MM.1S (cell line): ENCODE measurements around the gene PMVK.

Experiments used
- DNase-seq: peaks from one replicate; pipeline ENCODE4 v3.0.0-alpha.2; 2015
- H2AFZ ChIP-seq: fragments of 300-600 bp; sonication (generic); 2 replicates; pipeline ENCODE4 v1.6.0; 2016; ENCODE audit warnings: antibody characterized with exemption, low read length
- H3F3A ChIP-seq: fragments of 300-600 bp; sonication (generic); 2 replicates; pipeline ENCODE4 v1.6.1; 2016; ENCODE audit warnings: mild to moderate bottlenecking, antibody characterized with exemption, low read length, moderate library complexity, mixed read lengths; ENCODE audit not compliant: insufficient read depth
- H3K27ac ChIP-seq: fragments of 300-600 bp; sonication (generic); 2 replicates; pipeline ENCODE4 v1.5.1; 2016; ENCODE audit warnings: mild to moderate bottlenecking, low read length
- H3K27me3 ChIP-seq: fragments of 300-600 bp; sonication (generic); replicated peaks from 2 replicates; pipeline ENCODE4 v1.6.0; 2016; ENCODE audit warnings: low read length; ENCODE audit not compliant: insufficient read depth
- H3K36me3 ChIP-seq: fragments of 300-600 bp; sonication (generic); replicated peaks from 2 replicates; pipeline ENCODE4 v1.6.1; 2016; ENCODE audit warnings: mild to moderate bottlenecking, low read length, mixed read lengths; ENCODE audit not compliant: insufficient read depth
- H3K4me1 ChIP-seq: fragments of 300-600 bp; sonication (generic); 2 replicates; pipeline ENCODE4 v1.6.1; 2016; ENCODE audit warnings: low read length, mixed read lengths
- H3K4me2 ChIP-seq: fragments of 300-600 bp; sonication (generic); 2 replicates; pipeline ENCODE4 v1.6.0; 2016; ENCODE audit warnings: low read depth, low read length
- H3K4me3 ChIP-seq: fragments of 300-600 bp; sonication (generic); 2 replicates; pipeline ENCODE4 v1.5.1; 2016; ENCODE audit warnings: low read length, mixed read lengths
- H3K79me2 ChIP-seq: fragments of 300-600 bp; sonication (generic); 2 replicates; pipeline ENCODE4 v1.6.1; 2016; ENCODE audit warnings: mixed run types, low read length, mixed read lengths
- H3K9ac ChIP-seq: fragments of 300-600 bp; sonication (generic); 2 replicates; pipeline ENCODE4 v1.6.1; 2016; ENCODE audit warnings: low read length, mixed read lengths
- H3K9me2 ChIP-seq: fragments of 300-600 bp; sonication (generic); replicated peaks from 2 replicates; pipeline ENCODE4 v1.6.1; 2016; ENCODE audit warnings: mild to moderate bottlenecking, low read length, mixed read lengths; ENCODE audit not compliant: insufficient read depth
- H3K9me3 ChIP-seq: fragments of 300-600 bp; sonication (generic); replicated peaks from 2 replicates; pipeline ENCODE4 v1.6.1; 2016; ENCODE audit warnings: mild to moderate bottlenecking, low read length, mixed read lengths; ENCODE audit not compliant: insufficient read depth
- H4K20me1 ChIP-seq: fragments of 300-600 bp; sonication (generic); 2 replicates; pipeline ENCODE4 v1.6.1; 2016; ENCODE audit warnings: mild to moderate bottlenecking, low read length, moderate library complexity, mixed read lengths; ENCODE audit not compliant: insufficient read depth
- CTCF ChIP-seq: fragments of 300-600 bp; sonication (generic); IDR thresholded peaks from 2 replicates; pipeline ENCODE4 v1.5.1; 2016; ENCODE audit warnings: antibody characterized with exemption, low read length, mixed read lengths
- EZH2 ChIP-seq: fragments of 300-600 bp; sonication (generic); optimal IDR thresholded peaks from 2 replicates; pipeline ENCODE3; 2017; ENCODE audit warnings: low read depth, mild to moderate bottlenecking, antibody characterized with exemption, low read length, mixed read lengths
- EZH2phosphoT487 ChIP-seq: fragments of 300-600 bp; sonication (generic); IDR thresholded peaks from 2 replicates; pipeline ENCODE4 v1.6.1; 2018; ENCODE audit warnings: antibody characterized with exemption, low read length

PMVK gene

DNA sequence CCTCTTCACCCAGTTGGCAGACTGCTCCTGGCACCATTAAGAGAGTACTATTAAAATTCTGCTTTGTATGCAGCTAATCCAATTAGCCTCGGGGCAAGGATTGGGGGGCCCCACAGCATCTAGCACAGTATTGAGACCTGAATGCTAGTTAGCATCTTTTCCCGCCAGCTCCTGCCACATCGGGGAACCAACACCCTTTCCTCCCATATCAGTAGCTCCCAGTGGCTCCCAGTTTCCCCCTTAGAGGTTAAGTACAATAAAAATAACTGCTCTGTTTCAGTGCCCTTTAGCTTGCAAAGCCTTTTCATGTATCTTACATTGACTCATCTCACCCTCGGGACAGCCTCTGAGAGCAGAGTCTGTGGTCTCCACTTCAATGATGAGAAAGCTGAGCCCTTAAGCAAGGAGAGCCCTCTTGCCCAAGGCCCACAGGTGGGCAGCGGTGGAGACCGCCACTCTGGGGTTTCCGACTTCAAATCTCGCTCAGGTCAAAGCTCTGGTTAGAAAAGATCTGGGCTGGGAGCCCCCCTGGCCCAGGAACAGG lies 4.2 kb upstream of the PMVK start:
- Histone ChIP-seq H3K4me2 (no peak overlapping the region), H3K27ac (peak overlapping the region; percentile 91), H3K9me2 (no peaks in the 10 kb centered on the region), H3K27me3 (no peaks in the 10 kb centered on the region), H3K9ac (no peak overlapping the region), H3K36me3 (no peaks in the 10 kb centered on the region), H3K79me2 (peaks cover 44% of the 10 kb centered on the region), H3K4me3 (no peak overlapping the region), H3K9me3 (no peaks in the 10 kb centered on the region), H3K4me1 (peaks cover 76% of the 10 kb centered on the region), H3F3A (peaks cover 84% of the 10 kb centered on the region), H2AFZ (no peak overlapping the region), H4K20me1 (no peaks in the 10 kb centered on the region)
- no peak for DNase-seq
- TF ChIP-seq CTCF, result no peak

DNA sequence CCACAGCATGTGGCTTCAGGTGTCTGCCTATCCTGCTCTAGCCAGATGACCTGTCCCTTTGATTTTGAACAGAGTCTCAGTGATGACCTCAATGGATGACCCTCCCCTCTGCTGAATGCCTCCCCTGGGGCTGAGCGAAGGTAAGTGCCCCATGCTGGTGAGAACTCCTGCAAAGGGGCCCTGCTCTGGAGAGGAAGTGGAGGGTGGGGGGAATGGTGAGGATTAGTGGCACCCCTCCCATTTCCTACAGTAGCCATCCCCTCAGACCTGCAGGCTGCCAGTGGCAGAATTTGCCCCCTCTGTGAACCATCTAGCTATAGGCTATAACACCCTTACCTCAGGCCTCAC lies 3.7 kb upstream of the PMVK start:
- Histone ChIP-seq H3K27me3 (no peaks in the 10 kb centered on the region), H3K79me2 (peaks cover 44% of the 10 kb centered on the region), H3K4me2 (no peak overlapping the region), H3K9me2 (no peaks in the 10 kb centered on the region), H2AFZ (no peak overlapping the region), H3K27ac (peak overlapping the region; percentile 91; the same call in 1 of the 2 replicates), H3K9ac (no peak overlapping the region), H3K4me1 (peaks cover 76% of the 10 kb centered on the region), H4K20me1 (no peaks in the 10 kb centered on the region), H3K4me3 (no peak overlapping the region), H3K9me3 (no peaks in the 10 kb centered on the region), H3F3A (peaks cover 78% of the 10 kb centered on the region), H3K36me3 (no peaks in the 10 kb centered on the region)
- DNase-seq, result no peak
- no peak for TF ChIP-seq EZH2phosphoT487
- TF ChIP-seq CTCF, result no peak
- no peak for TF ChIP-seq EZH2

DNA sequence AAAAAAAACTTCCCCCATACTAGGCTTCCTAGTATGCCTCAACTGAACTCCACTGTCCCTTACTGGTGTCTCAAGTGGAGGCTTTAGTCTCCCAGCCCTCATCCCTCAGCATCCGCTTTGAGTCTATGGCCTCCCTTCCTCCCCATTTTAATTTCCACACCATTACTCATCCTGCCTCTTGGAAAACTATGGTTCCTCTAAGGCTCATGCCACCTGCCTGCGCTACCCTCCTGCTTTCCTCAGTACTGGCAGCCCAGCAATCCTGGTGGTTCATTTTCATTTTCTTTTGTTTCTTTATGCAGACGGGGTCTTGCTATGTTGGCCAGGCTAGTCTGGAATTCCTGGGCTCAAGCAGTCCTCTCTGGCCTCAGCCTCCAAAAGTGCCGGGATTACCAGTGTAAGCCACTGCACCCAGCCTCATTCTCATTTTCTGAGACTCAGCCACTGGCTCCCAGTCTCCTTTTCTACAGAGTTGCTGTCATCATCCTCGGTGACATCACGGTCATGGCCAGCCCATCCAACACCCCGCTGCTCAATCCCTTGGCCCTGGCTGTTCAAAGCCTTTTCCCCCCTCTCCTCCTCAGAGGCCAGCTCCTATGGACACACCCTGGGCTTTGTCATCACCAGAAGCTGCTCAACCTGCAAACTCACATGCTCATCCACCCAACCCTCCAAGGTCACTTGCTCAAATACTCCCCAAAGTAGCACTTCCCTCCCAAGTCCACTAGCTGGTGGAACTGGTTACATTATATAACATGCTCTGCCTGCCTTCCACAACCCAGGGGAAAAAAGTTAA lies 2.3 kb upstream of the PMVK start:
- Histone ChIP-seq H3K36me3 (no peaks in the 10 kb centered on the region), H3K4me2 (peak overlapping the region; percentile 92; the same call in 1 of the 2 replicates), H3K4me3 (peak overlapping the region; percentile 68; the same call in 1 of the 2 replicates), H3F3A (peaks cover 65% of the 10 kb centered on the region), H3K4me1 (peaks cover 62% of the 10 kb centered on the region), H2AFZ (no peak overlapping the region), H4K20me1 (no peaks in the 10 kb centered on the region), H3K9me3 (no peaks in the 10 kb centered on the region), H3K9ac (peak overlapping the region; percentile 94; the same call in 1 of the 2 replicates), H3K27ac (peak overlapping the region; percentile 91), H3K9me2 (no peaks in the 10 kb centered on the region), H3K27me3 (no peaks in the 10 kb centered on the region), H3K79me2 (peaks cover 48% of the 10 kb centered on the region)
- DNase-seq, result no peak
- TF ChIP-seq EZH2phosphoT487, result no peak
- TF ChIP-seq CTCF, result no peak
- no peak for TF ChIP-seq EZH2
